ENCODE results near the gene CFAP97.

DNA sequence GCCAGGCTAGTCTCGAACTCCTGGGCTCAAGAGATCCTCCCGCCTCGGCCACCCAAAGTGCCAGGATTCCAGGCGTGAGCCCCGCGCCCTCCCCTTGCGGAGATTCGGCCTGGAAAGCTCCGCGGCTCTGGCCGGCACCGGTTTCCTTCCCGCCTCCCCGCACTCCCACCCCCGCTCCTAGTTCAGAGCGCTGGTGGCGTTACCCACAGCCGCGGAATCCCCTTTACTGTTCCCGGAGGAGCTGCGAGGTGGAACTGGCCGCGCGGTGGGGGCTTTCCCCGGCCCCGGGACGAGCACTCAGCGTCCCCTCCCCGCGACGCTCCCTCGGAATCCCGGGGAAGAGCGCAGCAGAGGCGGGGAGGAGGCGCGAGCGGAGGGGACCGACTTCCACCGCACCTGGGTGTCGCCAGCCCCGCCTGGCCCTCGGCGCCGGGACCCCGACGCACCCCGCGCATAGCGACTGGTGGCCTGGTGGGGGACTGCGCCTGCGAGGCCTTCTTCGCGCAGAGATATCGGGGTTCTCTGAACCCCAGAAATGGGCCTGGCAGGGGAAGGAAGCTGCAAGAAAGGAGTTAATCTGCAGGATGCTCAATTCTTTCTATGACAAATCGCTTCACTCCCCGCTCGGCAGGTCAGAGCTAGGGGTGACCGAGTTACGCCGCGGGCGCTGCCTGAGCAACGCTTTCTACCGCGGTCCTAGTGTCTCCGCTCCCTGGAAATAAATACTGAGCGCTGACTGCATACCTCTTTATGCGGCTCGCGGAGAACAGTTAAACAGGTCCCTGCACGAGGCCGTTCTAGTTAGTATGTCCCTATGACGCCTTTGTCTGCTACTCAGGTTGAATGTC, 75.3 kb downstream of the CFAP97 start:
- TF ChIP-seq, protein P1, sequence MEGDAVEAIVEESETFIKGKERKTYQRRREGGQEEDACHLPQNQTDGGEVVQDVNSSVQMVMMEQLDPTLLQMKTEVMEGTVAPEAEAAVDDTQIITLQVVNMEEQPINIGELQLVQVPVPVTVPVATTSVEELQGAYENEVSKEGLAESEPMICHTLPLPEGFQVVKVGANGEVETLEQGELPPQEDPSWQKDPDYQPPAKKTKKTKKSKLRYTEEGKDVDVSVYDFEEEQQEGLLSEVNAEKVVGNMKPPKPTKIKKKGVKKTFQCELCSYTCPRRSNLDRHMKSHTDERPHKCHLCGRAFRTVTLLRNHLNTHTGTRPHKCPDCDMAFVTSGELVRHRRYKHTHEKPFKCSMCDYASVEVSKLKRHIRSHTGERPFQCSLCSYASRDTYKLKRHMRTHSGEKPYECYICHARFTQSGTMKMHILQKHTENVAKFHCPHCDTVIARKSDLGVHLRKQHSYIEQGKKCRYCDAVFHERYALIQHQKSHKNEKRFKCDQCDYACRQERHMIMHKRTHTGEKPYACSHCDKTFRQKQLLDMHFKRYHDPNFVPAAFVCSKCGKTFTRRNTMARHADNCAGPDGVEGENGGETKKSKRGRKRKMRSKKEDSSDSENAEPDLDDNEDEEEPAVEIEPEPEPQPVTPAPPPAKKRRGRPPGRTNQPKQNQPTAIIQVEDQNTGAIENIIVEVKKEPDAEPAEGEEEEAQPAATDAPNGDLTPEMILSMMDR (IDR thresholded peaks at IDR 0.05; ENCODE audit: insufficient read depth, low read length): no peak
- no peak for TF ChIP-seq POLR2AphosphoS5 (IDR thresholded peaks at IDR 0.05; ENCODE audit: low read depth)

Data from HL-60 (cell line).